HEK293 (cell line): ENCODE results near the gene RABL2A.

Source experiments
- GLI4 ChIP-seq: fragments of 450-650 bp; formaldehyde crosslinking; IDR thresholded peaks from 2 replicates; pipeline ENCODE4 v1.5.1; 2016; ENCODE audit warnings: missing biosample characterization, missing genetic modification characterization
- MEIS1 ChIP-seq: sonication (generic); formaldehyde crosslinking; IDR thresholded peaks from 2 replicates; pipeline ENCODE4 v1.8.1; 2022; ENCODE audit warnings: missing genetic modification reagents, mild to moderate bottlenecking, borderline replicate concordance
- ZNF112 ChIP-seq: fragments of 450-650 bp; formaldehyde crosslinking; IDR thresholded peaks from 2 replicates; pipeline ENCODE4 v1.5.0; 2017; ENCODE audit warnings: missing biosample characterization, missing genetic modification characterization
- ZNF24 ChIP-seq: fragments of 450-650 bp; formaldehyde crosslinking; IDR thresholded peaks from 2 replicates; pipeline ENCODE4 v1.5.1; 2016; ENCODE audit warnings: missing biosample characterization, missing genetic modification characterization
- TF ChIP-seq, protein P1 (sequence below): fragments of 450-650 bp; formaldehyde crosslinking; IDR thresholded peaks from 2 replicates; pipeline ENCODE4 v1.5.1; 2016; ENCODE audit warnings: missing biosample characterization, missing genetic modification characterization

GRCh38 chr2:113676623-113677266 is 49.7 kb downstream of the RABL2A start:
- TF ChIP-seq ZNF112 (no peak), GLI4 (tag by site-specific recombination) (no peak), ZNF24 (tag by site-specific recombination) (no peak), MEIS1 (CRISPR knock-in tag) (no peak)
- TF ChIP-seq, protein P1, sequence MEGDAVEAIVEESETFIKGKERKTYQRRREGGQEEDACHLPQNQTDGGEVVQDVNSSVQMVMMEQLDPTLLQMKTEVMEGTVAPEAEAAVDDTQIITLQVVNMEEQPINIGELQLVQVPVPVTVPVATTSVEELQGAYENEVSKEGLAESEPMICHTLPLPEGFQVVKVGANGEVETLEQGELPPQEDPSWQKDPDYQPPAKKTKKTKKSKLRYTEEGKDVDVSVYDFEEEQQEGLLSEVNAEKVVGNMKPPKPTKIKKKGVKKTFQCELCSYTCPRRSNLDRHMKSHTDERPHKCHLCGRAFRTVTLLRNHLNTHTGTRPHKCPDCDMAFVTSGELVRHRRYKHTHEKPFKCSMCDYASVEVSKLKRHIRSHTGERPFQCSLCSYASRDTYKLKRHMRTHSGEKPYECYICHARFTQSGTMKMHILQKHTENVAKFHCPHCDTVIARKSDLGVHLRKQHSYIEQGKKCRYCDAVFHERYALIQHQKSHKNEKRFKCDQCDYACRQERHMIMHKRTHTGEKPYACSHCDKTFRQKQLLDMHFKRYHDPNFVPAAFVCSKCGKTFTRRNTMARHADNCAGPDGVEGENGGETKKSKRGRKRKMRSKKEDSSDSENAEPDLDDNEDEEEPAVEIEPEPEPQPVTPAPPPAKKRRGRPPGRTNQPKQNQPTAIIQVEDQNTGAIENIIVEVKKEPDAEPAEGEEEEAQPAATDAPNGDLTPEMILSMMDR = no peak
